ENCODE data around the gene RERE.
"Not testable (repeated sequence)": the region's sequence is repeated elsewhere in the genome, so short reads cannot be mapped to it uniquely, and the experiment has no call there.

Gene RERE

DNA sequence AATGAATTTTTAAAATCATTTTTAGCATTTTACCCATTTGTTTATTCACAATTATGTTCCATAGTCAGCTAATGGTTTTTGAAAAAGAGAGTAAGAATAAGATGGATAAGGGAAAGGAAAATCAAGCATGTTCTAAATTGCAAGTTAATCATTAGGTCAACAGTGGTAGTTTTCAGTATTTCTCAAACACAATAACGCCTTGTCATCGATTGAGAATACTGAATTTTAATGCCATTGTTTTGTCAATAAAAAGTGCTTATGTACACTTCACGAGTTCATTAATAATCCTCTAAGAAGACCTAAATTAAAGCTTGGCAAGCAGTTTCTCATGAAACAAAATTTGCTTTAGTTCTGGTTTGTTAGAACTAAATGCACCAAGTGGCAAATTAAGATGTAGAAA, 100.3 kb downstream of the RERE start:
- DNase-seq (ENCODE audit: low read depth in 2 of 2) = no peak

DNA sequence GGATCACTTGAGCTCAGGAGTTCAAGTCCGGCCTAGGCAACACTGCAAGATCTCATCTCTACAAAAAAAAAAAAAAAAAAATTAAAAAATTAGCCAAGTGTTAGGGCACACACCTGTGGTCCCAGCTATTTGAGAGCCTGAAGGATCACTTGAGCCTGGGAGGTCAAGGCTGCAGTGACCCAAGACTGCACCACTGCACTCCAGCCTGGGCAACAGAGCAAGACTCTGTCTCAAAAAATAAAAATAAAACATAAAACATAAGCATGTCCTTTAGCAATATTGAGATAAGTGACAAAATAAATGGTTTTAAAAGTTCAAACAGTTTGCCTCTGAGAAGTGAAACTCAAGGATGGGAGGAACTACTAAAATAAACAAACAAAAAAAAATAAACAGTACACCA, 101.2 kb downstream of the RERE start:
- no peak for DNase-seq (ENCODE audit: low read depth in 2 of 2)

GRCh38 chr1:8714173-8714572, 103.3 kb downstream of the RERE start:
- no peak for DNase-seq (ENCODE audit: low read depth in 2 of 2)

DNA sequence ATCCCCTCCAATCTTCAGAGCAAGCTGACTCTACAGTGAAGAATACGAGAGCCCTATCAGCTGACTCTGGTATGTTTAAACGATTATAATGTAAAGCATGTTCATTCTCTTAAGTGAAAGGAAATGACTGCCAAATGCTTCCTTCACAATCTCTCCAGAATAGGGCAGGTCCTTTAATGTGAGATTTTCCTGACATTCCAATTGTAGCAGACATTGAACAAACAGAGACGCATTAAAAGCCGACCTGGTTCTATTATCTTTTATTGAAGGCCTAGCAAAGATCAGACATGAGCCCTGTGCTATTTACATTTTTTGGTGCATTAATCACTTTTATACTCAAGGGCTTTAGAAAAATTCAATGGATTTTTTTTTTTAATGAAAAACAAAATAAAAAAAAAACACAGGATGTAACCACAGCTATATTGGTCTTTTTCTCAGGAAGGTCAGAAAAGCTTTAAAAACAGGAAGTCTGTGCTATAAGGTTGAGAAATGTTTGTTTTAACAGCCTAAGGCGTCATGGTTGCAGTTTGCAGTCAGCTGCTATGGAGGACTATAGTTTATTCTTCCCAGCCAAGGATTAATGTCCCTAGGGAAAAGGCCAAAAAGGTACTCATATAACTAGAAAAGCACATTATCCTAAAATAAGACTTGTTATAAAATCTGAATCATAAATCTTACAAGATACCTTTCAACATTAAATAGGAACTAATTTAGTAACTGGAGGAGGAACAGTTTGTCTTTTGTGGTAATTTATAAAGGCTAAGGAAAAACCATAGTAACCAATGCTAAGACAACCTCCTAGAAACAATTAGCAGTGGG, 104.8 kb downstream of the RERE start:
- no peak for DNase-seq (ENCODE audit: low read depth in 2 of 2)

DNA sequence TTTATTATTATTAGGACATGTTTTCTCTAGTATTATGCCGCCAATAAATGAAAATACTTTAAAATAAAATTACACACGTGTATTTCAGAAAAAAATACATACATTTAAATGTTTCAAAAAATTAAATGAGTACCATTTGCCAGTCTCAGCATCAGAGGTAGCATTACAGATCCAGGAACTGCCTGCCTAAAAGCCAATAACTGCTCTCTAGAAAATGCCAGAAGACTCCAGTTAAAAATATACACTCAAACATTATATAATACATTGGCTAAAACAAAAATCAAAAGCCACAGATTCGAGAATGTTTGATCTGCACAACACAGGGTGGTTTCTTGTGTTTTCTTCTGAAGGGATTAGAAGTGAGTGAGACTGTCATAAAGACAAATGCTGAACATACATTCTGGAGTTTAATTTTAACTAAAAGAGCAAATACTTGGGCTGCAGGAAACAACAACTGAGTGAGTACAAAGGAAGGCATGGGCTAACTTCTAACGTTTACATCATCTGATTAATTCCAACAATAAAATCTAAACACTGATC, 105.5 kb downstream of the RERE start:
- DNase-seq (ENCODE audit: low read depth in 2 of 2) = no peak

DNA sequence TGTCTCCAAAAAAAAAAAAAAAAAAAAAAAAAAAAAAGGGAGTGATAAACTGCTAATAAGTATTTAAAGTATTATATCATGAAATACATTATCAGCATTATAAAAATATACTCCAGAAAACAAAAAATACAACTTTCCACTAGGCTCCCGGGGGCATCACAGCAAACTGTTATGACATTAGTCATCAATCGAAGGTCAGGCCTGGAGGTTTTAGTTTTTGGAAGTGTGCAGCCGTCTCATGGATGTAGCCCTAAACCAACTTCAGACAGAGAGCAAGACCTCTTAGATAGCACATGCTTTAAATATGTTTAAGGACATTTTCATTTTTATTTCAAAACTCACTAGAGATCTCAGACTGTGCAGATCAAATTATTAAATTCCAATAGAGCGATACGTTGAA, 106.3 kb downstream of the RERE start:
- DNase-seq (ENCODE audit: low read depth in 2 of 2) = no peak

DNA sequence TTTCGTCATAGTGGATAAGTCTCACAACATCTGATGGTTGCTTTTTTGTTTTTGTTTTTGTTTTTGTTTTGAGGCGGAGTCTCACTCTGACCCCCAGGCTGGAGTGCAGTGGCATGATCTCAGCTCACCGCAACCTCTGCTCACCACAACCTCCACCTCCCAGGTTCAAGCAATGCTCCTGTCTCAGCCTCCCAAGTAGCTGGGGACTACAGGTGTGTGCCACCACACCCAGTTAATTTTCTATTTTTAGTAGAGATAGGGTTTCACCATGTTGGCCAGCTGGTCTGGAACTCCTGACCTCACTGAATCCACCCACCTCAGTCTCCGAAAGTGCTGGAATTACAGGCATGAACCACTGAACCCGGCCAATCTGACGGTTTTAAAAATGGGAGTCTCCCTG, 109.2 kb downstream of the RERE start:
- no peak for DNase-seq (ENCODE audit: low read depth in 2 of 2)

DNA sequence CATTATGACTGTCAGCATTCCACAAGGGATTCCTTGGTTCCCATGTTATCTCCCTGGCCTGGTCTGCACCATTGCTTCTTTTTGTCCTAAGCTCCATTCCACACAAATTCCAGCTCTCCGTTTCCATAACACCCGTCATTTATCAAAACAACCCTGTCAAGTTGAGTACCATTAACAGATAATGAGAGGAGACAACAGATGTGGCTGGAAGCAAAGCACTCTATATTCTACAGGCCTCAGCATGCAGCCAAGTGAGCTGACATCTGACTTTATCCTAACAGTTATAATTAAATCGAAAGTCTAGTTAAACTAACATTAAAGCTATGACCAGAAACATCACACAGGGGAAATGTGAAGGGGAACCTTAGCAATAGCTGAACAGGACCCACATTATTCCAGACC, 110.4 kb downstream of the RERE start:
- no peak for DNase-seq (ENCODE audit: low read depth in 2 of 2)

DNA sequence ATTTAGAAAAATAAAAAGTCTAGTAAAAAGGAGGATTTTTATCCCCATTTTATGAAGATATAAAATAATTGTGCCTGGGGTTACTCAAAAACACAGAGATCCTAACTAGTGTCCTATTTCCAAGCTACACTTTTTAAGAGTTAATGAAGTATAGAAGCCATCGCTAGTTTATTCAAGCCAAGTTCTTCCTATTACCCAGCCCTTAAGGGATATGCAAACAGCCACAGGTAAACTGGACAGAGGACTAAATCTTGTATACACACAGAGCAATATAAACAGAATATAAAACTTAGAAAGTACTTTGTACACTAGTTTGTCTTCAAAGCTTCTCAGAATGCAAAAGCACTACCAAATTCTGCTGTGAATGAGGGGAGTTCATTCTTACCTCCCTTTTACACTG, 111.1 kb downstream of the RERE start:
- no peak for DNase-seq (ENCODE audit: low read depth in 2 of 2)

DNA sequence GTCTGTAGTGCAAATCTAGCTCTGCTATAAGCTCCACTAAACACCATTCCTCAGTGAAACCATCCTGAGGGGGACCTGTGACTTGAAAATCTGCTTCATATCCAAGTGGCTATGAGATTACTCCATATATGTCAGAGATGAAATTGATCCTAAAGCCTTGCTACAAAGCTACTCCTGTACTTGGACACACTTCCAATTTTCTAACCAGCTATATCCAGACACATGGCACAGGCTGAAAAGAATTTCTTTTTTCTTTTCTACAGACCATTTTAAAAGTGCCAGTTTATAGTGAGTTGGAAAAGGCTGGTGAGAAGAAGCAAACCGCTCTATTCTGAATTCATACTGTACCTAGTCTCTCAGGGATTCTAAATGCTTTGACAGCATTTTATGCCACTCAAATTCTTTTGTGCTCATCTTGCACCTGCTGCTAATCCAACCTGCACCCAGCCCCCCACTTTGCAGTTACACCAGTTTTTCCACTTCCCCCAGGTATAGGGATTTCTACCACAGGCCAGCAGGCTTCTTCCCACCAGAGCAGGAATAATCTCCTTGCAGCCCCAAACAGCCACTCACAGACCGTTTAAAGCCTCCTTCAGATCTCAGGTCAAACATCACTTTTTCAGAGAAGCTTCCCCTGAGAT, 112.5 kb downstream of the RERE start:
- no peak for DNase-seq (ENCODE audit: low read depth in 2 of 2)

- DNase-seq (ENCODE audit: low read depth in 2 of 2) = peak; percentile 15 to 16
Measured at GRCh38 chr1:8702850-8703810, 114.3 kb downstream of the RERE start.

GRCh38 chr1:8702472-8702849, 115.0 kb downstream of the RERE start:
- DNase-seq (ENCODE audit: low read depth in 2 of 2) = no peak

GRCh38 chr1:8701794-8702471, 115.5 kb downstream of the RERE start:
- DNase-seq (ENCODE audit: low read depth in 2 of 2) = no peak

GRCh38 chr1:8699679-8700078, 117.8 kb downstream of the RERE start:
- DNase-seq (ENCODE audit: low read depth in 2 of 2) = no peak

DNA sequence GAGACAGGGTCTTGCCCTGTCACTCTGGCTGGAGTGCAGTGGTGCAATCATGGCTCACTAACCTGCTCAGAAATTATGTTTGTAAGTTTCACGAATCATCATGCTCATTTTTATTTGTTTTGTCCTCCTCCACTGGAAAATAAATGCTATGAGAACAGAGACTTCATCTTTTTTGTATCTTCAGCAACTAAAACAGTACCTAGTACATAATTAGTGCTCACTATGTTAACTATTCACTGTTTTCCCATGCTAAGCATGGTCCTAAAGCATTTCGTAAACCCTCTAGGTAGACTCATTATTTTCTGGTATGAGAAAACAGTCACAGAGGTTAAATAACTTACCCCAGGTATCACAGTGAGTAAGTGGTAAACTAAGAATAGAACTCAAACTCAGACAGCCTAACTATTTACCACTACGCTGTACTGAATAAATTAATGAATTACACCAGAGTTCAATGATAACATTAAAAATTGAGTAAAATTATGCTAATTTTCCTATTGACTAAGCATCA, 118.4 kb downstream of the RERE start:
- DNase-seq (ENCODE audit: low read depth in 2 of 2) = no peak

- DNase-seq (ENCODE audit: low read depth in 2 of 2) = no peak
Measured at GRCh38 chr1:8698012-8698630, 119.3 kb downstream of the RERE start.

GRCh38 chr1:8695442-8695841, 122.0 kb downstream of the RERE start:
- not testable (repeated sequence) for DNase-seq (ENCODE audit: low read depth in 2 of 2)

DNA sequence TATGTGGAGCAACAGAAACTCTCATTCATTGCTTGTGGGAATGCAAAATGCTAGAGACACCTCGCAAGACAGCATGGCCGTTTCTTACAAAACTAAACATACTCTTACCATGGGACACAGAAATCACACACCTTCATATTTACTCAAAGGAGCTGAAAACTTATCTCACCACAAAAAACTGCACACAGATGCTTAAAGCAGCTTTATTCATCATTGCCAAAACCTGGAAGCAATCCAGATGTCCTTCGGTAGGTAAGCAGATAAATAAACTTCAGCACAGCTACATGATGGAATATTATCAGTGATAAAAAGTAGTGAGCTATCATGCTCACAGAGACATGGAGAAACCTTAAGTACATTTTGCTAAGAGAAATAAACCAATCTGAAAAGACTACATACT, 124.3 kb downstream of the RERE start:
- DNase-seq (ENCODE audit: low read depth in 2 of 2) = no peak

DNA sequence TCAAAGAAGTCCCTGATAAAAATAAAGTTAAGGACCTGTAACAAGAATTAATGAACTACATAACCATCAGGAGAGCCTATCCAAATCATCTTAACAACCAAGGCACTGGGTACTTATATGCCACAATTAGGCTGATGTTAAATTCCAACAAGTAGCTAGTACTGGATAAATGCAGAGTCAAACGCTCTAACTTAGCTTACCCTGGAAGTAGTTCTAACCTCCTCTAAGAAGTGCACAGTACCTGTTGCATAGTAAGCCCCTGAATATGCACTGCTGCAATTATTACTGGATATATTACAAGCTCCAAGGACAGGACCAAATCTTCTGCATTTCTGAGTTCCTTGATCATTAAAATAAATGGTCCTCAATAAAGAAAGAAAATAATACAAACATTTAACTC, 125.8 kb downstream of the RERE start:
- no peak for DNase-seq (ENCODE audit: low read depth in 2 of 2)

- no peak for DNase-seq (ENCODE audit: low read depth in 2 of 2)
Measured at GRCh38 chr1:8690253-8690525, 127.3 kb downstream of the RERE start.
